GM23338 (cell line): ENCODE results near the gene RPS19BP1.

ENCODE experiments used
- CREB1 ChIP-seq: fragments of 250-450 bp; sonication (Bioruptor Pico); IDR thresholded peaks from 2 replicates; pipeline ENCODE4 v1.5.0; 2020; ENCODE audit warnings: low read depth, mild to moderate bottlenecking, moderate library complexity
- EZH2 ChIP-seq: fragments of 200-600 bp; sonication (generic); IDR thresholded peaks from one replicate; pipeline ENCODE4 v1.8.0; 2017; ENCODE audit warnings: antibody characterized with exemption, mild to moderate bottlenecking, low read depth; ENCODE audit not compliant: unreplicated experiment
- EZH2phosphoT487 ChIP-seq: fragments of 200-600 bp; sonication (generic); IDR thresholded peaks from one replicate; pipeline ENCODE4 v1.8.1; 2018; ENCODE audit warnings: antibody characterized with exemption; ENCODE audit not compliant: unreplicated experiment
- JUNB ChIP-seq: IDR thresholded peaks from one replicate; pipeline ENCODE4 v1.6.1; 2016; ENCODE audit warnings: antibody characterized with exemption; ENCODE audit not compliant: unreplicated experiment
- NANOG ChIP-seq: IDR thresholded peaks from 2 replicates; pipeline ENCODE4 v1.6.1; 2016; ENCODE audit warnings: antibody characterized with exemption, borderline replicate concordance
- POLR2AphosphoS5 ChIP-seq: IDR thresholded peaks from 2 replicates; pipeline ENCODE4 v1.6.1; 2016; ENCODE audit warnings: antibody characterized with exemption, low read depth
- STAT1 ChIP-seq: IDR thresholded peaks from one replicate; pipeline ENCODE4 v1.6.1; 2016; ENCODE audit warnings: antibody characterized with exemption; ENCODE audit not compliant: unreplicated experiment
- ZNF114 ChIP-seq: fragments of 250-450 bp; sonication (Bioruptor Pico); IDR thresholded peaks from 2 replicates; pipeline ENCODE4 v1.5.0; 2020; ENCODE audit warnings: mild to moderate bottlenecking, moderate library complexity
- TF ChIP-seq, protein P1 (sequence below), 2 experiments: fragments of 200-600 bp in 1 of 2; sonication (generic) in 1 of 2; conservative IDR thresholded peaks; 2 replicates each; pipeline versions ENCODE4 v1.5.1 to v1.6.1; 2016 to 2017; ENCODE audit warnings: antibody characterized with exemption in 2 of 2, low read depth in 2 of 2, mild to moderate bottlenecking in 2 of 2, moderate library complexity in 1 of 2
- TF ChIP-seq, protein P2 (sequence below): IDR thresholded peaks from one replicate; pipeline ENCODE4 v1.6.1; 2018; ENCODE audit warnings: antibody characterized with exemption; ENCODE audit not compliant: unreplicated experiment
- TF ChIP-seq, protein P3 (sequence below): IDR thresholded peaks from 2 replicates; pipeline ENCODE4 v1.6.1; 2016; ENCODE audit warnings: antibody characterized with exemption

DNA sequence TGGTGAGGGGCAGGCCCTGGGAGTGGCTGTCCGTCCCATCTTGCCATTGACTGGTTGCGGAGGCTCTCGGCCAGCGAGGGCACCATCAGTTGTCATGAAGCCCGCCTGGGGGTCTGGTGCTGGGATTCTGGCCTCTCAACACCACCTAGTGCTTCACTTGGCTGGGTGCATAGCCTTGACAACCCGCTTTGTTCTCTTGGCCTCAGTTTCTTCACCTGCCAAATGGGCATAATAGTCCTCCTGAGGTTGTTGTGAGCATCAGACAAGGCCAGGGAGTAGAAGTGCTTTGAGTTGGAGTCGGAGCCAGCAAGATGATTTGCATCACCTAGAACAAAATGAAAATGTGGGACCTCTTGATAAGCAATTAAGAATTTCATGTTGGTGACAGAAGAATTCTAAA, 36.5 kb upstream of the RPS19BP1 start:
- TF ChIP-seq STAT1 (no peak), CREB1 (CRISPR knock-in tag) (no peak), EZH2phosphoT487 (no peak), EZH2 (no peak), POLR2AphosphoS5 (no peak), ZNF114 (no peak), NANOG (no peak), JUNB (no peak)
- TF ChIP-seq, protein P1, sequence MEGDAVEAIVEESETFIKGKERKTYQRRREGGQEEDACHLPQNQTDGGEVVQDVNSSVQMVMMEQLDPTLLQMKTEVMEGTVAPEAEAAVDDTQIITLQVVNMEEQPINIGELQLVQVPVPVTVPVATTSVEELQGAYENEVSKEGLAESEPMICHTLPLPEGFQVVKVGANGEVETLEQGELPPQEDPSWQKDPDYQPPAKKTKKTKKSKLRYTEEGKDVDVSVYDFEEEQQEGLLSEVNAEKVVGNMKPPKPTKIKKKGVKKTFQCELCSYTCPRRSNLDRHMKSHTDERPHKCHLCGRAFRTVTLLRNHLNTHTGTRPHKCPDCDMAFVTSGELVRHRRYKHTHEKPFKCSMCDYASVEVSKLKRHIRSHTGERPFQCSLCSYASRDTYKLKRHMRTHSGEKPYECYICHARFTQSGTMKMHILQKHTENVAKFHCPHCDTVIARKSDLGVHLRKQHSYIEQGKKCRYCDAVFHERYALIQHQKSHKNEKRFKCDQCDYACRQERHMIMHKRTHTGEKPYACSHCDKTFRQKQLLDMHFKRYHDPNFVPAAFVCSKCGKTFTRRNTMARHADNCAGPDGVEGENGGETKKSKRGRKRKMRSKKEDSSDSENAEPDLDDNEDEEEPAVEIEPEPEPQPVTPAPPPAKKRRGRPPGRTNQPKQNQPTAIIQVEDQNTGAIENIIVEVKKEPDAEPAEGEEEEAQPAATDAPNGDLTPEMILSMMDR (conservative IDR thresholded peaks at IDR 0.05; ENCODE audit: low read depth in 2 of 2) = no peak
- TF ChIP-seq, protein P2, sequence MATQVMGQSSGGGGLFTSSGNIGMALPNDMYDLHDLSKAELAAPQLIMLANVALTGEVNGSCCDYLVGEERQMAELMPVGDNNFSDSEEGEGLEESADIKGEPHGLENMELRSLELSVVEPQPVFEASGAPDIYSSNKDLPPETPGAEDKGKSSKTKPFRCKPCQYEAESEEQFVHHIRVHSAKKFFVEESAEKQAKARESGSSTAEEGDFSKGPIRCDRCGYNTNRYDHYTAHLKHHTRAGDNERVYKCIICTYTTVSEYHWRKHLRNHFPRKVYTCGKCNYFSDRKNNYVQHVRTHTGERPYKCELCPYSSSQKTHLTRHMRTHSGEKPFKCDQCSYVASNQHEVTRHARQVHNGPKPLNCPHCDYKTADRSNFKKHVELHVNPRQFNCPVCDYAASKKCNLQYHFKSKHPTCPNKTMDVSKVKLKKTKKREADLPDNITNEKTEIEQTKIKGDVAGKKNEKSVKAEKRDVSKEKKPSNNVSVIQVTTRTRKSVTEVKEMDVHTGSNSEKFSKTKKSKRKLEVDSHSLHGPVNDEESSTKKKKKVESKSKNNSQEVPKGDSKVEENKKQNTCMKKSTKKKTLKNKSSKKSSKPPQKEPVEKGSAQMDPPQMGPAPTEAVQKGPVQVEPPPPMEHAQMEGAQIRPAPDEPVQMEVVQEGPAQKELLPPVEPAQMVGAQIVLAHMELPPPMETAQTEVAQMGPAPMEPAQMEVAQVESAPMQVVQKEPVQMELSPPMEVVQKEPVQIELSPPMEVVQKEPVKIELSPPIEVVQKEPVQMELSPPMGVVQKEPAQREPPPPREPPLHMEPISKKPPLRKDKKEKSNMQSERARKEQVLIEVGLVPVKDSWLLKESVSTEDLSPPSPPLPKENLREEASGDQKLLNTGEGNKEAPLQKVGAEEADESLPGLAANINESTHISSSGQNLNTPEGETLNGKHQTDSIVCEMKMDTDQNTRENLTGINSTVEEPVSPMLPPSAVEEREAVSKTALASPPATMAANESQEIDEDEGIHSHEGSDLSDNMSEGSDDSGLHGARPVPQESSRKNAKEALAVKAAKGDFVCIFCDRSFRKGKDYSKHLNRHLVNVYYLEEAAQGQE = no peak
- TF ChIP-seq, protein P3, sequence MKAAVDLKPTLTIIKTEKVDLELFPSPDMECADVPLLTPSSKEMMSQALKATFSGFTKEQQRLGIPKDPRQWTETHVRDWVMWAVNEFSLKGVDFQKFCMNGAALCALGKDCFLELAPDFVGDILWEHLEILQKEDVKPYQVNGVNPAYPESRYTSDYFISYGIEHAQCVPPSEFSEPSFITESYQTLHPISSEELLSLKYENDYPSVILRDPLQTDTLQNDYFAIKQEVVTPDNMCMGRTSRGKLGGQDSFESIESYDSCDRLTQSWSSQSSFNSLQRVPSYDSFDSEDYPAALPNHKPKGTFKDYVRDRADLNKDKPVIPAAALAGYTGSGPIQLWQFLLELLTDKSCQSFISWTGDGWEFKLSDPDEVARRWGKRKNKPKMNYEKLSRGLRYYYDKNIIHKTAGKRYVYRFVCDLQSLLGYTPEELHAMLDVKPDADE = no peak
